HepG2 (cell line): Measurements from ENCODE around the gene MIA2. TPM values are rescaled to one million over a fixed set of nuclear protein-coding genes. Genes with fewer than 3 reads are reported as not detected.
"Not testable (repeated sequence)": the region's sequence is repeated elsewhere in the genome, so short reads cannot be mapped to it uniquely, and the experiment has no call there.

Experiments
- ATAC-seq: fragments of 200-7000 bp; cut with Tn5 transposase; 3 replicates; pipeline ENCODE4 v1.9.1; 2020; ENCODE audit warnings: mild to moderate bottlenecking, moderate library complexity
- BruUV-seq: library from RNA; stranded (reverse); fragments of 400-500 nt; replicated peaks from 2 replicates; lab custom pipeline; 2021; lab: Mats Ljungman, UMichigan
- CTCF ChIA-PET: fragments of 300-600 bp; formaldehyde crosslinking; extraction: SDS; loops from one replicate; lab custom pipeline; 2021; ENCODE audit warnings: low total read pairs, inconsistent platforms, low intra/inter-chr PET ratio; lab: Yijun Ruan, JAX
- POLR2A ChIA-PET: fragments of 350-600 bp; sonication (Branson Sonifier 250); formaldehyde crosslinking; loops from one replicate; lab custom pipeline; 2020; ENCODE audit warnings: antibody characterized with exemption, inconsistent platforms; lab: Yijun Ruan, JAX
- DNase-seq: peaks from one replicate; pipeline ENCODE4 v3.0.0-alpha.2; 2015; ENCODE audit warnings: low spot score
- FAIRE-seq: peaks from 3 replicates; lab custom pipeline; 2011; peaks lifted over from hg19 to GRCh38; lab: Jason Lieb, UNC
- H2AFZ ChIP-seq: one replicate; pipeline ENCODE4 v1.6.1; 2011; ENCODE audit warnings: low read length, inconsistent platforms
- H3K27ac ChIP-seq: fragments of 300-600 bp; 3 replicates; pipeline ENCODE4 v1.8.0; 2011; ENCODE audit warnings: mixed run types, mild to moderate bottlenecking, mixed read lengths, low read length, inconsistent platforms; ENCODE audit not compliant: insufficient read depth; ENCODE audit errors: extremely low read length
- H3K27me3 ChIP-seq, 2 experiments: fragments of 200-600 bp in 1 of 2; 2 replicates in 1 of 2; 3 replicates in 1 of 2; pipeline versions ENCODE4 v1.6.0 to v1.8.0; 2011; ENCODE audit warnings: low read length in 2 of 2, mild to moderate bottlenecking in 2 of 2, moderate library complexity in 2 of 2, inconsistent platforms in 1 of 2; ENCODE audit not compliant: insufficient read depth in 2 of 2, control insufficient read depth in 1 of 2
- H3K36me3 ChIP-seq, 2 experiments: fragments of 200-600 bp in 1 of 2; replicated peaks in 1 of 2; 2 replicates in 1 of 2; 3 replicates in 1 of 2; pipeline versions ENCODE4 v1.5.1 to v1.8.0; 2011; ENCODE audit warnings: low read length in 2 of 2, inconsistent platforms in 1 of 2; ENCODE audit not compliant: insufficient read depth in 2 of 2, control insufficient read depth in 1 of 2
- H3K4me1 ChIP-seq: 2 replicates; pipeline ENCODE4 v1.5.1; 2012; ENCODE audit warnings: low read length, inconsistent platforms; ENCODE audit not compliant: insufficient read depth
- H3K4me2 ChIP-seq: 2 replicates; pipeline ENCODE4 v1.6.0; 2011; ENCODE audit warnings: low read depth, low read length, inconsistent platforms
- H3K4me3 ChIP-seq, 3 experiments: fragments of 200-600 bp in 1 of 3; sonication (generic), shearing (Covaris generic) in 1 of 3; replicated peaks in 1 of 3; 2 replicates each; pipeline ENCODE4 v1.5.1; 2011 to 2016; ENCODE audit warnings: low read length in 3 of 3, inconsistent platforms in 2 of 3, low read depth in 2 of 3, mild to moderate bottlenecking in 2 of 3, control low read depth in 1 of 3, mixed read lengths in 1 of 3; ENCODE audit not compliant: insufficient read depth in 1 of 3
- H3K79me2 ChIP-seq: one replicate; pipeline ENCODE4 v1.6.1; 2011; ENCODE audit warnings: low read length, inconsistent platforms; ENCODE audit not compliant: insufficient read depth
- H3K9ac ChIP-seq: 2 replicates; pipeline ENCODE4 v1.6.0; 2011; ENCODE audit warnings: mild to moderate bottlenecking, low read depth, low read length, inconsistent platforms; ENCODE audit not compliant: insufficient read depth
- H3K9me3 ChIP-seq: 2 replicates; pipeline ENCODE4 v1.5.1; 2012; ENCODE audit warnings: mild to moderate bottlenecking, low read length
- H4K20me1 ChIP-seq: 2 replicates; pipeline ENCODE4 v1.6.0; 2011; ENCODE audit warnings: inconsistent platforms, mild to moderate bottlenecking, low read length, moderate library complexity; ENCODE audit not compliant: insufficient read depth
- CSRNP2 ChIP-seq: sonication (generic); formaldehyde crosslinking; conservative IDR thresholded peaks from 2 replicates; pipeline ENCODE4 v1.8.0; 2022; ENCODE audit warnings: low read depth, missing genetic modification reagents
- HOXA9 ChIP-seq: sonication (generic); formaldehyde crosslinking; IDR thresholded peaks from 2 replicates; pipeline ENCODE4 v1.8.1; 2022; ENCODE audit warnings: missing genetic modification reagents, mild to moderate bottlenecking, moderate library complexity, borderline replicate concordance
- MTF1 ChIP-seq: sonication (generic); formaldehyde crosslinking; IDR thresholded peaks from 2 replicates; pipeline ENCODE4 v1.5.0; 2020; ENCODE audit warnings: missing genetic modification reagents
- ZNF121 ChIP-seq: sonication (generic); formaldehyde crosslinking; IDR thresholded peaks from 2 replicates; pipeline ENCODE4 v1.5.0; 2020; ENCODE audit warnings: mild to moderate bottlenecking, missing genetic modification reagents
- ZNF770 ChIP-seq: sonication (generic); formaldehyde crosslinking; IDR thresholded peaks from 2 replicates; pipeline ENCODE4 v1.5.0; 2020; ENCODE audit warnings: mild to moderate bottlenecking, missing genetic modification reagents
- WGBS: methylation state at CpG from one replicate; pipeline ENCODE4 v1.1.6; 2017; ENCODE audit warnings: low lambda C conversion rate; 5-methylcytosine and 5-hydroxymethylcytosine counted together
- in situ Hi-C: cut with HindIII; loops from 2 replicates; pipeline ENCODE4 v1.10.0; 2017; ENCODE audit warnings: low pct_unique_long_range_greater_than_20kb; ENCODE audit not compliant: extremely low pct_ligation_motif_present
- intact Hi-C: fragments of 100-400 bp; cut with micrococcal nuclease; formaldehyde crosslinking; loops from one replicate; pipeline ENCODE4 v1.10.0; 2022; ENCODE audit not compliant: unreplicated experiment
- polyA plus RNA-seq, 8 experiments: library from polyadenylated mRNA; depleted of rRNA in 3 of 8; stranded (reverse) in 7 of 8; unstranded in 1 of 8; fragments of >200 nt; fragmentation: Illumina TruSeq in 4 of 8; extraction: Trizol in 4 of 8; gene quantifications; 2 replicates each; pipeline versions ENCODE4 v1.2.1 to v1.2.3, GENCODE V29; 2011 to 2016; ENCODE audit warnings: low read depth in 4 of 8, missing spikeins in 1 of 8, mixed read lengths in 1 of 8; ENCODE audit not compliant: insufficient read depth in 1 of 8
- total RNA-seq, 5 experiments: library from RNA; depleted of rRNA; stranded (reverse); fragments of >200 nt; fragmentation: Illumina TruSeq; extraction: Trizol; gene quantifications; 2 replicates each; pipeline ENCODE4 v1.2.3, GENCODE V29; 2016; ENCODE audit warnings: low read depth in 1 of 5

The MIA2 gene
- total and polyA plus RNA-seq, 2 of the 13 experiments (the other 11 are each of a cell fraction or from before 2014, with no cell fraction given): 134 to 158 TPM

DNA sequence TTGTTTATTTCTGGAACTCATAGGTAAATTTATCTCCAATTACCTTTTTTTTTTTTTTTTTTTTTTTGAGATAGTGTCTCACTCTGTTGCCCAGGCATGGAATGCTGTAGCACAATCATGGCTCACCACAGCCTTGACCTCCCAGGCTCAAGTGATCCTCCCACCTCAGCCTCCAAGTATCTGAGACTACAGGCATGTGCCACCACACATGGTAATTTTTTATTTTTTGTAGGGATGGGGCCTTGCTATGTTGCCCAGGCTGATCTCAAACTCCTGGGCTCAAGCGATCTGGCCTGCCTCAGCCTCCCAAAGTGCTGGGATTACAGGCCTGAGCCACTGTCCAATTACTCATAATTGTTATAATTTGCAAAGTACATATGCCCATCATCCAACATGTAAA, 13.2 kb upstream of the MIA2 start:
- H4K20me1 ChIP-seq, CTCF ChIA-PET, H3K36me3 ChIP-seq, H3K27ac ChIP-seq, DNase-seq, in situ Hi-C loops, ATAC-seq, H3K79me2 ChIP-seq, intact Hi-C loops, BruUV-seq, H3K4me2 ChIP-seq, H2AFZ ChIP-seq, H3K9ac ChIP-seq, H3K9me3 ChIP-seq, H3K4me3 ChIP-seq, H3K27me3 ChIP-seq, FAIRE-seq: not testable (repeated sequence)
- TF ChIP-seq ZNF770 (CRISPR knock-in tag) (peak; percentile 75; the same call in 1 of the 2 replicates), ZNF121 (peak; percentile 84)
- WGBS: 80% methylated on average over 1 of the region's 1 CpG
- POLR2A ChIA-PET: interaction anchor here (0.8 kb wide), 1 partner anchor 12 kb away, joined by 3 read pairs; no protein-coding TSS in a partner anchor
- peaks cover 23% of the 10 kb centered on the region for H3K4me1 ChIP-seq

GRCh38 chr14:39228044-39228443, 5.7 kb upstream of the MIA2 start:
- Histone ChIP-seq H2AFZ (no peak overlapping the region), H4K20me1 (no peaks in the 10 kb centered on the region), H3K4me2 (peak overlapping the region; percentile 31), H3K36me3 (no peaks in the 10 kb centered on the region), H3K9me3 (no peaks in the 10 kb centered on the region), H3K27me3 (0 out of 5 replicates have a peak, but pooled peaks cover 0 to 2% of the 10 kb centered on the region in 2 experiments), H3K79me2 (no peaks in the 10 kb centered on the region), H3K9ac (no peak overlapping the region), H3K27ac (no peak overlapping the region), H3K4me1 (peaks cover 43% of the 10 kb centered on the region), H3K4me3 (no peak overlapping the region)
- in situ Hi-C loops: no loop called here
- 25% methylated on average over 3 of the region's 3 CpGs for WGBS
- BruUV-seq: no TSS peak
- ATAC-seq (no peak), DNase-seq (peak; percentile 41), FAIRE-seq (no peak)
- TF ChIP-seq CSRNP2 (CRISPR knock-in tag): 0 out of 2 replicates have a peak, but pooled peaks have one; percentile 33
- TF ChIP-seq HOXA9: peak; percentile 56; the same call in 1 of the 2 replicates
- no peak for TF ChIP-seq MTF1 (CRISPR knock-in tag)
- intact Hi-C loops: no loop called here
- ChIA-PET POLR2A (interaction anchor here (2.3 kb wide), 1 partner anchor 58 kb away, joined by 10 read pairs; the partner anchor contains the start of gene TRAPPC6B), CTCF (no interaction called here)
